Measurements from ENCODE around the gene PRAMEF18.
"Not testable (repeated sequence)": the region's sequence is repeated elsewhere in the genome, so short reads cannot be mapped to it uniquely, and the experiment has no call there.

DNA sequence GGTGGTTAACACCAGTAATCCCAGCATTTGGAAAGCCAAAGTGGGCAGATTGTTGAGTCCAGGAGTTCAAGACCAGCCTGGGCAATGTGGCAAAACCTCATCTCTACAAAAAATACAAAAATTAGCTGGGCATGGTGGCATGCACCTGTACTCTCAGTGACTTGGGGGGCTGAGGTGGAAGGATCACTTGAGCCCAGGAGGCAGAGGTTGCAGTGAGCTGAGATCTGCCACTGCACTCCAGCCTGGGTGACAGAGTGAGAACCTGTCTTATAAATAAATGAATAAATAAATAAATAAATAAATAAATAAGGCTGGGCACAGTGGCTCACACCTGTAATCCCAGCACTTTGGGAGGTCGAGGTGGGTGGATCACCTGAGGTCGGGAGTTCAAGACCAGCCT lies 6.1 kb upstream of the PRAMEF18 start:
- not testable (repeated sequence) for TF ChIP-seq EZH2 (IDR thresholded peaks at IDR 0.05); POLR2AphosphoS5 (IDR thresholded peaks at IDR 0.05; ENCODE audit: borderline replicate concordance, low read depth, low read length); FOXP2 (optimal IDR thresholded peaks at IDR 0.05; ENCODE audit: control extremely low read depth, extremely low read length, insufficient read depth)

Data from SK-N-MC (cell line).